GM18519 (cell line): Measurements from ENCODE around the gene ORC1.

Experiments
- ATAC-seq: cut with Tn5 transposase; IDR thresholded peaks from one replicate; pipeline ENCODE4 v1.9.1; 2021; ENCODE audit warnings: mild to moderate bottlenecking, moderate library complexity; ENCODE audit not compliant: unreplicated experiment, low FRiP score

The ORC1 gene

GRCh38 chr1:52348704-52349300, 55.4 kb downstream of the ORC1 start:
- no peak for ATAC-seq

GRCh38 chr1:52346653-52347052, 57.6 kb downstream of the ORC1 start:
- no peak for ATAC-seq

GRCh38 chr1:52345252-52345651, 59.0 kb downstream of the ORC1 start:
- no peak for ATAC-seq

GRCh38 chr1:52343979-52344378, 60.2 kb downstream of the ORC1 start:
- no peak for ATAC-seq

- ATAC-seq: no peak
Observed at GRCh38 chr1:52341655-52342260, 62.5 kb downstream of the ORC1 start.

- no peak for ATAC-seq
Observed at GRCh38 chr1:52337439-52337838, 66.8 kb downstream of the ORC1 start.

GRCh38 chr1:52334906-52335528, 69.2 kb downstream of the ORC1 start:
- ATAC-seq: no peak

- no peak for ATAC-seq
Observed at GRCh38 chr1:52332411-52332810, 71.8 kb downstream of the ORC1 start.

GRCh38 chr1:52328615-52329014, 75.6 kb downstream of the ORC1 start:
- ATAC-seq: no peak

GRCh38 chr1:52325786-52326185, 78.4 kb downstream of the ORC1 start:
- ATAC-seq: no peak

GRCh38 chr1:52323731-52324130, 80.5 kb downstream of the ORC1 start:
- ATAC-seq: no peak
